B cell (primary cell): ENCODE data around the gene ZNF774. TPM values are rescaled to one million over a fixed set of nuclear protein-coding genes. Genes with fewer than 3 reads are reported as not detected.

Experiments
- ATAC-seq: fragments of 200-7000 bp; cut with Tn5 transposase; one replicate; pipeline ENCODE4 v1.10.0; 2021; ENCODE audit warnings: low read depth, mild to moderate bottlenecking, moderate number of reproducible peaks, moderate library complexity
- CTCF ChIA-PET: fragments of 350-600 bp; sonication (Branson Sonifier 250); formaldehyde crosslinking; loops from one replicate; lab custom pipeline; 2021; ENCODE audit warnings: antibody characterized with exemption, inconsistent platforms; lab: Charles Lee
- POLR2A ChIA-PET: fragments of 350-600 bp; sonication (Branson Sonifier 250); formaldehyde crosslinking; loops from one replicate; lab custom pipeline; 2021; ENCODE audit warnings: antibody characterized with exemption; lab: Charles Lee
- DNase-seq: peaks from one replicate; pipeline ENCODE4 v3.0.0; 2013
- H2AFZ ChIP-seq: 2 replicates; pipeline ENCODE4 v1.6.1; 2012; ENCODE audit warnings: mild to moderate bottlenecking, low read depth, low read length; ENCODE audit not compliant: insufficient read depth, poor library complexity, severe bottlenecking
- H3K27ac ChIP-seq, 2 donors: 1 replicate in 1 of 2; 2 replicates in 1 of 2; pipeline ENCODE4 v1.5.1; 2012 to 2013; ENCODE audit warnings: low read length in 2 of 2, mild to moderate bottlenecking in 2 of 2, moderate library complexity in 1 of 2
- H3K27me3 ChIP-seq, 4 experiments: fragments of 200-600 bp in 1 of 4; sonication (generic) in 1 of 4; replicated peaks in 1 of 4; 1 replicate in 2 of 4; 2 replicates in 2 of 4; pipeline versions ENCODE4 v1.6.1 to v1.7.0; 2013 to 2016; ENCODE audit warnings: low read length in 3 of 4, mild to moderate bottlenecking in 2 of 4, mixed read lengths in 1 of 4, moderate library complexity in 1 of 4; ENCODE audit not compliant: insufficient read depth in 4 of 4, control insufficient read depth in 3 of 4; ENCODE audit errors: control extremely low read depth in 1 of 4
- H3K36me3 ChIP-seq, 2 experiments: replicated peaks in 1 of 2; 1 replicate in 1 of 2; 2 replicates in 1 of 2; pipeline versions ENCODE4 v1.6.1 to v1.7.1; 2013; ENCODE audit warnings: low read length in 1 of 2; ENCODE audit not compliant: insufficient read depth in 2 of 2, control insufficient read depth in 1 of 2; ENCODE audit errors: control extremely low read depth in 1 of 2, extremely low read depth in 1 of 2
- H3K4me1 ChIP-seq, 2 donors: fragments of 200-600 bp in 1 of 2; sonication (generic) in 1 of 2; 1 replicate in 1 of 2; 2 replicates in 1 of 2; pipeline versions ENCODE4 v1.5.1 to v1.6.1; 2013 to 2017; ENCODE audit warnings: low read length in 2 of 2; ENCODE audit not compliant: control insufficient read depth in 2 of 2, insufficient read depth in 2 of 2
- H3K4me2 ChIP-seq: replicated peaks from 2 replicates; pipeline ENCODE3; 2012; ENCODE audit warnings: mild to moderate bottlenecking, low read depth, low read length; ENCODE audit not compliant: poor library complexity, severe bottlenecking
- H3K4me3 ChIP-seq, 5 experiments: fragments of 200-600 bp in 1 of 5; sonication (generic) in 1 of 5; 1 replicate in 3 of 5; 2 replicates in 2 of 5; pipeline versions ENCODE4 v1.5.1 to v1.7.0; 2011 to 2016; ENCODE audit warnings: low read length in 4 of 5, mild to moderate bottlenecking in 4 of 5, low read depth in 2 of 5, control low read depth in 1 of 5, moderate library complexity in 1 of 5; ENCODE audit not compliant: insufficient read depth in 1 of 5; ENCODE audit errors: control extremely low read depth in 1 of 5, extremely low read depth in 1 of 5
- H3K79me2 ChIP-seq: fragments of 200-600 bp; sonication (generic); one replicate; pipeline ENCODE4 v1.6.0; 2016; ENCODE audit warnings: low read length; ENCODE audit not compliant: control insufficient read depth, insufficient read depth
- H3K9ac ChIP-seq: fragments of 200-600 bp; sonication (generic); 2 replicates; pipeline ENCODE4 v1.6.1; 2017; ENCODE audit warnings: mild to moderate bottlenecking, low read length, moderate library complexity
- H3K9me3 ChIP-seq, 3 donors: one replicate each; pipeline versions ENCODE4 v1.6.1 to v1.7.1; 2013; ENCODE audit warnings: low read length in 2 of 3; ENCODE audit not compliant: control insufficient read depth in 2 of 3, insufficient read depth in 1 of 3; ENCODE audit errors: control extremely low read depth in 1 of 3
- H4K20me1 ChIP-seq: 2 replicates; pipeline ENCODE4 v1.6.0; 2012; ENCODE audit warnings: mild to moderate bottlenecking, low read length; ENCODE audit not compliant: insufficient read depth, control insufficient read depth, poor library complexity, severe bottlenecking
- H3K27ac Mint-ChIP-seq: one replicate; pipeline ENCODE4 v1.8.0; 2021; ENCODE audit warnings: mixed read lengths
- H3K27me3 Mint-ChIP-seq: one replicate; pipeline ENCODE4 v1.8.0; 2021; ENCODE audit warnings: mixed read lengths
- H3K4me1 Mint-ChIP-seq: one replicate; pipeline ENCODE4 v1.8.0; 2021; ENCODE audit warnings: mixed read lengths
- H3K4me3 Mint-ChIP-seq: one replicate; pipeline ENCODE4 v1.8.0; 2021; ENCODE audit warnings: mixed read lengths
- H3K9me3 Mint-ChIP-seq: one replicate; pipeline ENCODE4 v1.8.0; 2022; ENCODE audit warnings: mixed read lengths; ENCODE audit not compliant: insufficient read depth
- EZH2 ChIP-seq: IDR thresholded peaks from 2 replicates; pipeline ENCODE4 v1.6.1; 2012; ENCODE audit warnings: borderline replicate concordance, low read depth, mild to moderate bottlenecking, moderate library complexity, low read length; ENCODE audit not compliant: insufficient read depth, poor library complexity, severe bottlenecking
- WGBS: methylation state at CpG from one replicate; pipeline ENCODE4 v1.1.5; 2013; ENCODE audit warnings: missing lambda C conversion rate; ENCODE audit not compliant: insufficient coverage; 5-methylcytosine and 5-hydroxymethylcytosine counted together
- intact Hi-C: fragments of 100-400 bp; cut with micrococcal nuclease; formaldehyde crosslinking; loops from one replicate; pipeline ENCODE4 v1.10.0; 2022
- polyA plus RNA-seq: library from polyadenylated mRNA; depleted of rRNA; stranded (reverse); fragments of >200 nt; gene quantifications from 2 replicates; pipeline ENCODE4 v1.2.3, GENCODE V29; 2012
- total RNA-seq, 2 donors: library from RNA; stranded (reverse); fragments of 120-200 nt in 1 of 2; gene quantifications; 1 replicate in 1 of 2; 2 replicates in 1 of 2; pipeline versions ENCODE4 v1.2.3 to v1.2.4, GENCODE V29; 2013 to 2022
- TF ChIP-seq, protein P1 (sequence below): fragments of 200-600 bp; IDR thresholded peaks from one replicate; pipeline ENCODE4 v1.8.0; 2022; ENCODE audit warnings: antibody characterized with exemption, mild to moderate bottlenecking

ZNF774 gene
- total and polyA plus RNA-seq, 2 donors (not counting 1 experiment from before 2014, with no cell fraction given) = 0.19 to 0.54 TPM

DNA sequence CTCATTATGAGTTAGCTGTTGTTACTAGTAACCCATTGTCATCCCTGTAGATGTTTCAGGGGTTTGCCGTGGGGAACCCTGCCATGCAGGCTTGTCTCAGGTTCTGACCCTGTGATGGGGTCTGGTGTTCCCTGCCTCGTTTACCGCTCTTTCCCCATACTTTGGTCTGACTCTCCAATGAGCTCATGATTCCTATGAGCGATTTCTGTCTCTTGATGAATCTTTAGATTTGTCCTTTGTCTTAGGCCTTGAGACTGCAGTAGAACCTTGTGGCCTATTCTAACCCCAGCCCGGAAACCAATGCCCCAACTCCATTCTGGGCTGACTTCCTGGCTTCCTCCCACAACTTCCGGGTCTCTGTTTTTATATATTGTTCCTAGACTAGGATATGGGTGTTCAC lies 24.7 kb downstream of the ZNF774 start:
- H3K4me1 Mint-ChIP-seq = peaks cover 17% of the 10 kb centered on the region
- no peaks in the 10 kb centered on the region for H3K36me3 ChIP-seq
- H3K79me2 ChIP-seq = no peaks in the 10 kb centered on the region
- H3K27ac Mint-ChIP-seq = peak overlapping the region; percentile 72
- H4K20me1 ChIP-seq = no peaks in the 10 kb centered on the region
- H3K4me3 Mint-ChIP-seq = peak overlapping the region; percentile 44
- DNase-seq (no peak), ATAC-seq (no peak)
- H3K4me3 ChIP-seq = peak overlapping the region in 1 of 5 experiments; percentile 47
- peaks cover 0 to 28% (median 17%) of the 10 kb centered on the region in 3 donors for H3K9me3 ChIP-seq
- intact Hi-C loops = loop anchor here (5.0 kb wide), 1 partner anchor 36 kb away; no protein-coding TSS in a partner anchor
- no peaks in the 10 kb centered on the region for H3K27me3 ChIP-seq
- H3K4me2 ChIP-seq = peak overlapping the region; percentile 53
- H3K27ac ChIP-seq = peak overlapping the region; percentile 3 to 50
- TF ChIP-seq, protein P1, sequence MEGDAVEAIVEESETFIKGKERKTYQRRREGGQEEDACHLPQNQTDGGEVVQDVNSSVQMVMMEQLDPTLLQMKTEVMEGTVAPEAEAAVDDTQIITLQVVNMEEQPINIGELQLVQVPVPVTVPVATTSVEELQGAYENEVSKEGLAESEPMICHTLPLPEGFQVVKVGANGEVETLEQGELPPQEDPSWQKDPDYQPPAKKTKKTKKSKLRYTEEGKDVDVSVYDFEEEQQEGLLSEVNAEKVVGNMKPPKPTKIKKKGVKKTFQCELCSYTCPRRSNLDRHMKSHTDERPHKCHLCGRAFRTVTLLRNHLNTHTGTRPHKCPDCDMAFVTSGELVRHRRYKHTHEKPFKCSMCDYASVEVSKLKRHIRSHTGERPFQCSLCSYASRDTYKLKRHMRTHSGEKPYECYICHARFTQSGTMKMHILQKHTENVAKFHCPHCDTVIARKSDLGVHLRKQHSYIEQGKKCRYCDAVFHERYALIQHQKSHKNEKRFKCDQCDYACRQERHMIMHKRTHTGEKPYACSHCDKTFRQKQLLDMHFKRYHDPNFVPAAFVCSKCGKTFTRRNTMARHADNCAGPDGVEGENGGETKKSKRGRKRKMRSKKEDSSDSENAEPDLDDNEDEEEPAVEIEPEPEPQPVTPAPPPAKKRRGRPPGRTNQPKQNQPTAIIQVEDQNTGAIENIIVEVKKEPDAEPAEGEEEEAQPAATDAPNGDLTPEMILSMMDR = no peak
- no peak for TF ChIP-seq EZH2
- 6% methylated on average over 3 of the region's 6 CpGs for WGBS
- peaks cover 7% of the 10 kb centered on the region for H3K9me3 Mint-ChIP-seq
- POLR2A ChIA-PET = interaction anchor here (0.6 kb wide), 1 partner anchor 333 kb away, joined by 3 read pairs; no protein-coding TSS in a partner anchor
- H3K9ac ChIP-seq = peak overlapping the region; percentile 12
- peaks cover 13 to 16% of the 10 kb centered on the region in 2 donors for H3K4me1 ChIP-seq
- H2AFZ ChIP-seq = peak overlapping the region; percentile 78
- CTCF ChIA-PET = interaction anchor here (1.0 to 1.2 kb wide), 4 partner anchors 8 to 580 kb away, joined by 3 to 4 read pairs (median 4); no protein-coding TSS in a partner anchor
- no peaks in the 10 kb centered on the region for H3K27me3 Mint-ChIP-seq

DNA sequence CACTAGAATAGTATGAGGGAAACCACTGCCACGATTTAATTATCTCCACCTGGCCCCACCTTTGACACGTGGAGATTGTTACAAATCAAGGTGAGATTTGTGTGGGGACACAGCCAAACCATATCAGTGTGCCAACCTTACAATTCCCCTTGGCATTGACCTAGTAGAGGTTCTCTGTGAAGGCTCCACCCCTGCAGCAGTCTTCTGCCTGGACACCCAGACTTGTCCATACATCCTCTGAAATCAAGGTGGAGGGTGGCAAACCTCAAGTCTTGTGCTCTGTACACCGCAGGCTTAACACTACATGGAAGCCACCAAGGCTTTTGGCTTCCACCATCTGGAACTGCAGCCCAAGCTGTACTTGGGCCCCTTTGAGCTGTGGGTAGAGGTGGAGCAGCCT lies 27.2 kb downstream of the ZNF774 start:
- Histone ChIP-seq H3K4me1 (peaks cover 16% of the 10 kb centered on the region in 2 donors), H3K27me3 (no peaks in the 10 kb centered on the region), H3K9me3 (peaks cover 0 to 28% (median 17%) of the 10 kb centered on the region in 3 donors), H3K27ac (no peak overlapping the region), H3K9ac (no peak overlapping the region), H3K4me3 (no peak overlapping the region), H2AFZ (no peak overlapping the region), H4K20me1 (no peaks in the 10 kb centered on the region), H3K4me2 (no peak overlapping the region), H3K79me2 (no peaks in the 10 kb centered on the region), H3K36me3 (no peaks in the 10 kb centered on the region)
- ChIA-PET CTCF (interaction anchor here (1.6 kb wide), 1 partner anchor 17 kb away, joined by 8 read pairs; no protein-coding TSS in a partner anchor), POLR2A (no interaction called here)
- ATAC-seq (no peak), DNase-seq (no peak)
- peaks cover 23% of the 10 kb centered on the region for H3K4me1 Mint-ChIP-seq
- intact Hi-C loops = loop anchor here (5.0 kb wide), 1 partner anchor 33 kb away; no protein-coding TSS in a partner anchor
- H3K27me3 Mint-ChIP-seq = no peaks in the 10 kb centered on the region
- TF ChIP-seq, protein P1 = no peak
- no peak for TF ChIP-seq EZH2
- H3K9me3 Mint-ChIP-seq = peaks cover 7% of the 10 kb centered on the region
- no peak overlapping the region for H3K4me3 Mint-ChIP-seq
- 100% methylated on average over 1 of the region's 3 CpGs for WGBS
- no peak overlapping the region for H3K27ac Mint-ChIP-seq
